Suprapubic skin (tissue), 4 donors: ENCODE measurements around the gene PML. TPM values are rescaled to one million over a fixed set of nuclear protein-coding genes. Genes with fewer than 3 reads are reported as not detected.
A peak's percentile ranks its signal among the peaks of the same experiment; 100 is the strongest.
"Not testable (repeated sequence)": the region's sequence is repeated elsewhere in the genome, so short reads cannot be mapped to it uniquely, and the experiment has no call there.

Source experiments
- DNase-seq, 2 donors: peaks; one replicate each; pipeline ENCODE4 v3.0.0-alpha.2; 2019; ENCODE audit warnings: low spot score in 2 of 2
- H3K27ac ChIP-seq: fragments of 200-600 bp; sonication (generic); one replicate; pipeline ENCODE4 v1.5.1; 2019
- H3K27me3 ChIP-seq: fragments of 200-600 bp; sonication (generic); one replicate; pipeline ENCODE4 v1.5.1; 2019
- H3K36me3 ChIP-seq: fragments of 200-600 bp; sonication (generic); one replicate; pipeline ENCODE4 v1.5.1; 2019
- H3K4me1 ChIP-seq: fragments of 200-600 bp; sonication (generic); one replicate; pipeline ENCODE4 v1.5.1; 2019
- H3K4me3 ChIP-seq: fragments of 200-600 bp; sonication (generic); one replicate; pipeline ENCODE4 v1.5.1; 2019; ENCODE audit warnings: mild to moderate bottlenecking
- H3K9me3 ChIP-seq: fragments of 200-600 bp; sonication (generic); one replicate; pipeline ENCODE4 v1.5.1; 2019
- CTCF ChIP-seq, 2 donors: fragments of 200-600 bp in 1 of 2; fragments of 450-650 bp in 1 of 2; sonication (generic) in 1 of 2; IDR thresholded peaks; one replicate each; pipeline ENCODE4 v1.5.1; 2016 to 2019; ENCODE audit warnings: antibody characterized with exemption in 2 of 2, mild to moderate bottlenecking in 1 of 2, moderate library complexity in 1 of 2
- EP300 ChIP-seq: sonication (generic); formaldehyde crosslinking; IDR thresholded peaks from one replicate; pipeline ENCODE4 v1.6.1; 2017; ENCODE audit warnings: antibody characterized with exemption
- POLR2A ChIP-seq, 2 donors: fragments of 450-650 bp; IDR thresholded peaks; one replicate each; pipeline ENCODE4 v1.6.1; 2017; ENCODE audit warnings: antibody characterized with exemption in 2 of 2, mild to moderate bottlenecking in 2 of 2, moderate library complexity in 2 of 2
- POLR2AphosphoS5 ChIP-seq, 3 donors: sonication (generic); formaldehyde crosslinking; IDR thresholded peaks; one replicate each; pipeline ENCODE4 v1.6.1; 2017; ENCODE audit warnings: antibody characterized with exemption in 3 of 3
- WGBS: methylation state at CpG from one replicate; pipeline ENCODE4 v1.1.5; 2018; 5-methylcytosine and 5-hydroxymethylcytosine counted together
- total RNA-seq, 4 donors: library from RNA; depleted of rRNA; stranded (reverse); fragments of >200 nt; gene quantifications; one replicate each; pipeline ENCODE4 v1.1.0, GENCODE V29; 2016

The PML gene
- total RNA-seq, 4 donors from 2014 or later: 59.2 to 111 (median 82.5) TPM

- TF ChIP-seq CTCF (IDR thresholded peaks at IDR 0.05) (no peak), POLR2AphosphoS5 (IDR thresholded peaks at IDR 0.05) (no peak), EP300 (no peak), POLR2A (IDR thresholded peaks at IDR 0.05) (no peak)
- Histone ChIP-seq H3K36me3 (no peaks in the 10 kb centered on the region), H3K9me3 (no peaks in the 10 kb centered on the region), H3K27ac (no peak overlapping the region), H3K27me3 (no peaks in the 10 kb centered on the region), H3K4me3 (no peak overlapping the region), H3K4me1 (peaks cover 17% of the 10 kb centered on the region)
- peak in 1 of 2 donors; percentile 20 for DNase-seq
- WGBS: 47% methylated on average over 8 of the region's 8 CpGs
These were observed 35.4 kb upstream of the PML start for GRCh38 chr15:73959012-73959581.

- Histone ChIP-seq H3K4me1 (peaks cover 19% of the 10 kb centered on the region), H3K27me3 (no peaks in the 10 kb centered on the region), H3K4me3 (no peak overlapping the region), H3K9me3 (no peaks in the 10 kb centered on the region), H3K36me3 (no peaks in the 10 kb centered on the region), H3K27ac (no peak overlapping the region)
- TF ChIP-seq POLR2A (IDR thresholded peaks at IDR 0.05): no peak
- TF ChIP-seq POLR2AphosphoS5 (IDR thresholded peaks at IDR 0.05): no peak
- TF ChIP-seq CTCF (IDR thresholded peaks at IDR 0.05): no peak
- DNase-seq: peak in 1 of 2 donors; percentile 33
- WGBS: 89% methylated on average over 6 of the region's 6 CpGs
These were observed 34.7 kb upstream of the PML start for GRCh38 chr15:73959801-73960200.

- 95% methylated on average over 7 of the region's 7 CpGs for WGBS
- H3K27me3 ChIP-seq, H3K9me3 ChIP-seq, H3K36me3 ChIP-seq, H3K27ac ChIP-seq, H3K4me3 ChIP-seq: not testable (repeated sequence)
- peaks cover 27% of the 10 kb centered on the region for H3K4me1 ChIP-seq
- peak in 1 of 2 donors; percentile 17 for DNase-seq
These were observed 33.9 kb upstream of the PML start for GRCh38 chr15:73960472-73961070.

GRCh38 chr15:73962433-73962832 lies 32.1 kb upstream of the PML start:
- Histone ChIP-seq H3K27me3 (no peaks in the 10 kb centered on the region), H3K27ac (no peak overlapping the region), H3K36me3 (no peaks in the 10 kb centered on the region), H3K4me1 (peaks cover 17% of the 10 kb centered on the region), H3K9me3 (no peaks in the 10 kb centered on the region), H3K4me3 (no peak overlapping the region)
- DNase-seq: no peak
- WGBS: 72% methylated on average over 5 of the region's 5 CpGs
- TF ChIP-seq POLR2AphosphoS5 (IDR thresholded peaks at IDR 0.05) (no peak), EP300 (no peak), CTCF (IDR thresholded peaks at IDR 0.05) (no peak), POLR2A (IDR thresholded peaks at IDR 0.05) (no peak)

- H3K36me3 ChIP-seq: no peaks in the 10 kb centered on the region
- H3K9me3 ChIP-seq: no peaks in the 10 kb centered on the region
- peaks cover 17% of the 10 kb centered on the region for H3K4me1 ChIP-seq
- H3K4me3 ChIP-seq: no peak overlapping the region
- DNase-seq: peak; percentile 91
- TF ChIP-seq CTCF (IDR thresholded peaks at IDR 0.05) (peak; percentile 86 to 95), POLR2A (IDR thresholded peaks at IDR 0.05) (no peak)
- H3K27ac ChIP-seq: no peak overlapping the region
- WGBS: 3% methylated on average over 10 of the region's 11 CpGs
- H3K27me3 ChIP-seq: no peaks in the 10 kb centered on the region
These were observed 29.8 kb upstream of the PML start for GRCh38 chr15:73964736-73965093.
